Neural cell (in vitro differentiated cells): ENCODE measurements around the gene POLR2B. TPM values are rescaled to one million over a fixed set of nuclear protein-coding genes. Genes with fewer than 3 reads are reported as not detected.

Experiments
- H2AFZ ChIP-seq: fragments of 200-600, 300-800 bp; sonication (generic), shearing (Covaris generic); 2 replicates; pipeline ENCODE4 v1.6.0; 2014; ENCODE audit warnings: low read depth, mild to moderate bottlenecking, antibody characterized with exemption, low read length, moderate library complexity
- H3F3A ChIP-seq: fragments of 200-600 bp; shearing (Covaris generic); 2 replicates; pipeline ENCODE4 v1.6.1; 2016; ENCODE audit warnings: mild to moderate bottlenecking, moderate library complexity, mixed read lengths, antibody characterized with exemption, low read length; ENCODE audit not compliant: insufficient read depth, poor library complexity, severe bottlenecking
- H3K27ac ChIP-seq: fragments of 200-600, 300-800 bp; sonication (generic), shearing (Covaris generic); 2 replicates; pipeline ENCODE4 v1.5.1; 2014; ENCODE audit warnings: mild to moderate bottlenecking, low read length, moderate library complexity
- H3K27me3 ChIP-seq: fragments of 300-800, 200-600 bp; sonication (generic), shearing (Covaris generic); 2 replicates; pipeline ENCODE4 v1.6.0; 2014; ENCODE audit warnings: mild to moderate bottlenecking, low read depth, low read length, moderate library complexity; ENCODE audit not compliant: insufficient read depth
- H3K36me3 ChIP-seq: fragments of 300-800, 200-600 bp; sonication (generic), shearing (Covaris generic); 2 replicates; pipeline ENCODE4 v1.5.1; 2014; ENCODE audit warnings: mild to moderate bottlenecking, antibody characterized with exemption, low read length, moderate library complexity; ENCODE audit not compliant: insufficient read depth
- H3K4me2 ChIP-seq: fragments of 300-800, 200-600 bp; sonication (generic), shearing (Covaris generic); 2 replicates; pipeline ENCODE4 v1.6.0; 2014; ENCODE audit warnings: mild to moderate bottlenecking, low read length
- H3K4me3 ChIP-seq: fragments of 300-800, 200-600 bp; sonication (generic), shearing (Covaris generic); 2 replicates; pipeline ENCODE4 v1.5.1; 2014; ENCODE audit warnings: mild to moderate bottlenecking, low read length, moderate library complexity
- H3K79me2 ChIP-seq: fragments of 200-600 bp; shearing (Covaris generic); replicated peaks from 2 replicates; pipeline ENCODE4 v1.6.0; 2014; ENCODE audit warnings: mild to moderate bottlenecking, low read length, moderate library complexity; ENCODE audit not compliant: insufficient read depth
- H3K9ac ChIP-seq: fragments of 300-800, 200-600 bp; sonication (generic), shearing (Covaris generic); 2 replicates; pipeline ENCODE4 v1.6.1; 2016; ENCODE audit warnings: mild to moderate bottlenecking, low read length, mixed read lengths
- H3K9me2 ChIP-seq: fragments of 200-600 bp; shearing (Covaris generic); 2 replicates; pipeline ENCODE4 v1.6.1; 2016; ENCODE audit warnings: mild to moderate bottlenecking, low read length, mixed read lengths; ENCODE audit not compliant: insufficient read depth
- H3K9me3 ChIP-seq: fragments of 200-600, 300-800 bp; sonication (generic), shearing (Covaris generic); 2 replicates; pipeline ENCODE4 v1.6.1; 2016; ENCODE audit warnings: mild to moderate bottlenecking, mixed run types, low read length, moderate library complexity, mixed read lengths
- H4K20me1 ChIP-seq: fragments of 200-600 bp; shearing (Covaris generic); 2 replicates; pipeline ENCODE4 v1.6.1; 2016; ENCODE audit warnings: mild to moderate bottlenecking, mixed run types; ENCODE audit not compliant: insufficient read depth
- EP300 ChIP-seq: fragments of 450-650 bp; conservative IDR thresholded peaks from 2 replicates; pipeline ENCODE4 v1.6.1; 2014; ENCODE audit warnings: antibody characterized with exemption, mild to moderate bottlenecking, moderate library complexity; ENCODE audit not compliant: poor library complexity, severe bottlenecking
- EZH2 ChIP-seq: fragments of 200-600, 300-800 bp; shearing (Covaris generic), sonication (generic); IDR thresholded peaks from 2 replicates; pipeline ENCODE4 v1.6.1; 2014; ENCODE audit warnings: antibody characterized with exemption, low read length, borderline replicate concordance, mild to moderate bottlenecking; ENCODE audit not compliant: insufficient read depth, poor library complexity, severe bottlenecking
- MXI1 ChIP-seq: fragments of 450-650 bp; conservative IDR thresholded peaks from 2 replicates; pipeline ENCODE4 v1.6.1; 2014; ENCODE audit warnings: antibody characterized with exemption, mild to moderate bottlenecking; ENCODE audit not compliant: poor library complexity, severe bottlenecking
- POLR2AphosphoS5 ChIP-seq: IDR thresholded peaks from 2 replicates; pipeline ENCODE4 v1.6.1; 2012
- RAD21 ChIP-seq: fragments of 450-650 bp; conservative IDR thresholded peaks from 2 replicates; pipeline ENCODE4 v1.6.1; 2014; ENCODE audit warnings: antibody characterized with exemption, mild to moderate bottlenecking, moderate library complexity
- REST ChIP-seq: IDR thresholded peaks from 2 replicates; pipeline ENCODE4 v1.6.1; 2012; ENCODE audit warnings: borderline replicate concordance
- SMC3 ChIP-seq: fragments of 450-650 bp; conservative IDR thresholded peaks from 2 replicates; pipeline ENCODE4 v1.6.1; 2014; ENCODE audit warnings: antibody characterized with exemption, mild to moderate bottlenecking, moderate library complexity; ENCODE audit not compliant: poor library complexity
- TAF1 ChIP-seq: IDR thresholded peaks from 2 replicates; pipeline ENCODE4 v1.6.1; 2012; ENCODE audit warnings: low read depth
- polyA plus RNA-seq: library from polyadenylated mRNA; depleted of rRNA; stranded (reverse); fragments of >200 nt; gene quantifications from 2 replicates; pipeline ENCODE4 v1.2.3, GENCODE V29; 2014
- TF ChIP-seq, protein P1 (sequence below): fragments of 450-650 bp; IDR thresholded peaks from 2 replicates; pipeline ENCODE4 v1.5.1; 2014; ENCODE audit warnings: antibody characterized with exemption, mild to moderate bottlenecking, moderate library complexity; ENCODE audit not compliant: poor library complexity, severe bottlenecking

The POLR2B gene
- polyA plus RNA-seq, 1 donor from 2014 or later: 300 TPM

DNA sequence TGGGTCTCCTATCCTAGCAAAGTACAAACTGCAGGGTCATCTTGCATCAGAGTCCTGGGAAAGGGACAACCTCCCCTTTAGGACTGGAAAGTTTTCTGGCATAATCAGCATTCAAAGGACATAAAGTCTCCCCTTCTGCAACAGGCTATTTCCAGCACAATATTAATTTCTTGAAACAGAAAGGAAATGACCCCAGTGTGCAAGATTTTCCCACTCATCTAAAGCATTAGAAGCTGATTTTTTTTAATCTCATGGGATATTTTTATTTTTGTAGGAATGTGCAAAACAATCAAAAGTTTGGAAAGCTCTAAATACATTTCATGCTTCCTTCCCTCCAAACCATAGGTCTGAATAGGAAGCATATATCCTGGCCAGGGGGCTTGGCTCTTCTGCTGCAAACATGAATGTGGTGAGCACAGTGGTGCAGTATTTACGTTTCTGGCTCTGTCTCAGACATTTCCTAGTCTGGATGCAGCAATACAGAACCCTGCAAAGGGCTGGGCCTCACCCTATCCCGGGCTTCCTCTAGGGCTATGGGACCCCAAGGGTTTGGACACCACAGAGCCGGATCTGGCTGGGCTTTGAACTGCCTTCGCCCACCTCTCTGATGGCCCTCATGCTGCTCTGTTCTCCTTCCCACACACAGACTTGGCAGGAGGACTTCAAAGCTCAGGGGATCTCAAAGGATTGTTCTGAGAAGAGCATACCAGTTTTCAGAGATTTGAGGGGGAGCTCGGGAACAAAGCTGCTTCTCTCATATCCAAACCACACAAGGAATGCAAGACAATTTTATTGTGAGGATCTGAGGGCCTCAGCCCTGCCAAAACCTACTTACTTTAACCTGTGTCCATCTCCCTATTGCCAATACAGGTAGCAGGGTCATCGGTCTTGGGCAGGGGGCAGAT is 64.9 kb downstream of the POLR2B start:
- TF ChIP-seq RAD21: no peak
- TF ChIP-seq, protein P1, sequence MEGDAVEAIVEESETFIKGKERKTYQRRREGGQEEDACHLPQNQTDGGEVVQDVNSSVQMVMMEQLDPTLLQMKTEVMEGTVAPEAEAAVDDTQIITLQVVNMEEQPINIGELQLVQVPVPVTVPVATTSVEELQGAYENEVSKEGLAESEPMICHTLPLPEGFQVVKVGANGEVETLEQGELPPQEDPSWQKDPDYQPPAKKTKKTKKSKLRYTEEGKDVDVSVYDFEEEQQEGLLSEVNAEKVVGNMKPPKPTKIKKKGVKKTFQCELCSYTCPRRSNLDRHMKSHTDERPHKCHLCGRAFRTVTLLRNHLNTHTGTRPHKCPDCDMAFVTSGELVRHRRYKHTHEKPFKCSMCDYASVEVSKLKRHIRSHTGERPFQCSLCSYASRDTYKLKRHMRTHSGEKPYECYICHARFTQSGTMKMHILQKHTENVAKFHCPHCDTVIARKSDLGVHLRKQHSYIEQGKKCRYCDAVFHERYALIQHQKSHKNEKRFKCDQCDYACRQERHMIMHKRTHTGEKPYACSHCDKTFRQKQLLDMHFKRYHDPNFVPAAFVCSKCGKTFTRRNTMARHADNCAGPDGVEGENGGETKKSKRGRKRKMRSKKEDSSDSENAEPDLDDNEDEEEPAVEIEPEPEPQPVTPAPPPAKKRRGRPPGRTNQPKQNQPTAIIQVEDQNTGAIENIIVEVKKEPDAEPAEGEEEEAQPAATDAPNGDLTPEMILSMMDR: no peak
- no peak for TF ChIP-seq REST
- TF ChIP-seq SMC3: no peak
- TF ChIP-seq TAF1: no peak
- TF ChIP-seq POLR2AphosphoS5: no peak
- TF ChIP-seq MXI1: no peak
- no peak for TF ChIP-seq EP300
- TF ChIP-seq EZH2: no peak
- Histone ChIP-seq H4K20me1 (no peaks in the 10 kb centered on the region), H3K4me3 (no peak overlapping the region), H3K4me2 (no peak overlapping the region), H3K36me3 (no peaks in the 10 kb centered on the region), H3K9ac (no peak overlapping the region), H3K9me2 (no peaks in the 10 kb centered on the region), H3K27me3 (no peaks in the 10 kb centered on the region), H3F3A (no peaks in the 10 kb centered on the region), H3K9me3 (no peaks in the 10 kb centered on the region), H3K27ac (no peak overlapping the region), H2AFZ (no peak overlapping the region), H3K79me2 (no peaks in the 10 kb centered on the region)

DNA sequence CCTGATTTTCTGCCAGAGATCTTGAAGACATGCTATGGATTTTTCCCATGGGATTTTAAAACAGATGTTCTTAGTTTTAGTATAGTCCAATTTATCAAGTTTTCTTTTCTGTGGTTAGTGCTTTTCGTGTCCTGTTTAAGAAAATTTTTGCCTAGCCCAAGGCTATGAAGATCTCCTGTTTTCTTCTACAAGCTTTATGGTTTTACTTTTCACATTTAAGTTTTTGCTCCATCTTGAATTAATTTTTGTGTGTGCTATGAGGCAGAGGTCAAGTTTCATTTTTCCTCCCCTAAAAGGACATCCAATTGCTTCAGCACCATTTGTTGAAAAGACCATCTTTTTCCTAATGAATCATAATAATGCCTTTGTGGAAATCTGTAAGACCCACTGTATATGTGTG is 65.6 kb downstream of the POLR2B start:
- Histone ChIP-seq H3K9ac (no peak overlapping the region), H2AFZ (no peak overlapping the region), H3K4me2 (no peak overlapping the region)

More for the DNA sequence above, 65.6 kb downstream of the POLR2B start:
- Histone ChIP-seq H3K36me3 (no peaks in the 10 kb centered on the region), H4K20me1 (no peaks in the 10 kb centered on the region), H3K9me3 (no peaks in the 10 kb centered on the region), H3K27me3 (no peaks in the 10 kb centered on the region), H3K27ac (no peak overlapping the region), H3K79me2 (no peaks in the 10 kb centered on the region), H3K9me2 (no peaks in the 10 kb centered on the region), H3F3A (no peaks in the 10 kb centered on the region), H3K4me3 (no peak overlapping the region)
- TF ChIP-seq TAF1: no peak
